Ascending aorta (tissue), 2 donors: ENCODE results near the gene NCKAP5. TPM values are rescaled to one million over a fixed set of nuclear protein-coding genes. Genes with fewer than 3 reads are reported as not detected.
"Not testable (repeated sequence)": the region's sequence is repeated elsewhere in the genome, so short reads cannot be mapped to it uniquely, and the experiment has no call there.

Experiments
- DNase-seq, 2 donors: peaks; one replicate each; pipeline ENCODE4 v3.0.0-alpha.2; 2019; ENCODE audit warnings: low spot score in 2 of 2
- H3K27ac ChIP-seq, 2 donors: fragments of 200-600 bp; sonication (generic); one replicate each; pipeline ENCODE4 v1.5.1; 2016 to 2017; ENCODE audit warnings: mild to moderate bottlenecking in 1 of 2
- H3K27me3 ChIP-seq: fragments of 200-600 bp; sonication (generic); one replicate; pipeline ENCODE4 v1.5.1; 2017
- H3K36me3 ChIP-seq, 2 donors: fragments of 200-600 bp; sonication (generic); one replicate each; pipeline ENCODE4 v1.5.1; 2016
- H3K4me1 ChIP-seq, 2 donors: fragments of 200-600 bp; sonication (generic); one replicate each; pipeline ENCODE4 v1.5.1; 2016 to 2017; ENCODE audit warnings: mild to moderate bottlenecking in 1 of 2
- H3K4me3 ChIP-seq, 2 donors: fragments of 200-600 bp; sonication (generic); one replicate each; pipeline ENCODE4 v1.5.1; 2016 to 2017; ENCODE audit warnings: mild to moderate bottlenecking in 1 of 2
- H3K9me3 ChIP-seq, 2 donors: fragments of 200-600 bp; sonication (generic); one replicate each; pipeline ENCODE4 v1.5.1; 2016
- CTCF ChIP-seq, 3 experiments: fragments of 200-600 bp in 2 of 3; fragments of 450-650 bp in 1 of 3; sonication (generic) in 2 of 3; IDR thresholded peaks; one replicate each; pipeline ENCODE4 v1.5.1; 2016 to 2019; ENCODE audit warnings: antibody characterized with exemption in 3 of 3, mild to moderate bottlenecking in 1 of 3, moderate library complexity in 1 of 3
- intact Hi-C: fragments of 100-400 bp; cut with DNase I; formaldehyde crosslinking; loops from one replicate; pipeline ENCODE4 v1.15.1; 2023
- total RNA-seq: library from RNA; depleted of rRNA; stranded (reverse); fragments of >200 nt; gene quantifications from one replicate; pipeline ENCODE4 v1.1.0, GENCODE V29; 2016

NCKAP5 gene
- total RNA-seq, 1 donor from 2014 or later: 0.75 TPM

- intact Hi-C loops: no loop called here
- no peaks in the 10 kb centered on the region for H3K9me3 ChIP-seq
- H3K4me1 ChIP-seq: no peaks in the 10 kb centered on the region
- TF ChIP-seq CTCF (IDR thresholded peaks at IDR 0.05): no peak
- H3K36me3 ChIP-seq: no peaks in the 10 kb centered on the region
- no peak overlapping the region for H3K27ac ChIP-seq
- H3K27me3 ChIP-seq: no peaks in the 10 kb centered on the region
- no peak for DNase-seq
- no peak overlapping the region for H3K4me3 ChIP-seq
Measured at GRCh38 chr2:133223226-133223625, 345.0 kb downstream of the NCKAP5 start.

GRCh38 chr2:133221398-133221797, 346.9 kb downstream of the NCKAP5 start:
- H3K4me1 ChIP-seq: no peaks in the 10 kb centered on the region
- no peaks in the 10 kb centered on the region for H3K27me3 ChIP-seq
- no peaks in the 10 kb centered on the region for H3K36me3 ChIP-seq
- H3K4me3 ChIP-seq: no peak overlapping the region
- H3K27ac ChIP-seq: no peak overlapping the region
- no peak for DNase-seq
- no peaks in the 10 kb centered on the region for H3K9me3 ChIP-seq
- intact Hi-C loops: no loop called here
- no peak for TF ChIP-seq CTCF (IDR thresholded peaks at IDR 0.05)

GRCh38 chr2:133218204-133218603, 350.1 kb downstream of the NCKAP5 start:
- Histone ChIP-seq H3K4me3 (no peak overlapping the region), H3K9me3 (no peaks in the 10 kb centered on the region), H3K27ac (no peak overlapping the region), H3K36me3 (no peaks in the 10 kb centered on the region), H3K4me1 (no peaks in the 10 kb centered on the region), H3K27me3 (no peaks in the 10 kb centered on the region)
- no peak for TF ChIP-seq CTCF (IDR thresholded peaks at IDR 0.05)
- DNase-seq: no peak
- intact Hi-C loops: no loop called here

GRCh38 chr2:133215477-133215876, 352.8 kb downstream of the NCKAP5 start:
- no peak for DNase-seq
- Histone ChIP-seq H3K4me3 (no peak overlapping the region), H3K36me3 (no peaks in the 10 kb centered on the region), H3K4me1 (no peaks in the 10 kb centered on the region), H3K27me3 (no peaks in the 10 kb centered on the region), H3K27ac (no peak overlapping the region), H3K9me3 (no peaks in the 10 kb centered on the region)
- intact Hi-C loops: no loop called here
- TF ChIP-seq CTCF (IDR thresholded peaks at IDR 0.05): no peak

- Histone ChIP-seq H3K4me3 (no peak overlapping the region), H3K4me1 (no peaks in the 10 kb centered on the region), H3K27ac (no peak overlapping the region), H3K36me3 (no peaks in the 10 kb centered on the region), H3K9me3 (no peaks in the 10 kb centered on the region), H3K27me3 (no peaks in the 10 kb centered on the region)
- TF ChIP-seq CTCF (IDR thresholded peaks at IDR 0.05): no peak
- DNase-seq: no peak
- intact Hi-C loops: no loop called here
Measured at GRCh38 chr2:133213651-133214050, 354.6 kb downstream of the NCKAP5 start.

GRCh38 chr2:133209325-133209724, 358.9 kb downstream of the NCKAP5 start:
- Histone ChIP-seq H3K4me1 (no peaks in the 10 kb centered on the region), H3K4me3 (no peak overlapping the region), H3K27ac (no peak overlapping the region), H3K9me3 (peaks cover 0 to 6% of the 10 kb centered on the region in 2 donors), H3K27me3 (no peaks in the 10 kb centered on the region), H3K36me3 (no peaks in the 10 kb centered on the region)
- intact Hi-C loops: no loop called here
- no peak for DNase-seq
- no peak for TF ChIP-seq CTCF (IDR thresholded peaks at IDR 0.05)

GRCh38 chr2:133206666-133207065, 361.6 kb downstream of the NCKAP5 start:
- H3K4me1 ChIP-seq, H3K4me3 ChIP-seq, DNase-seq, H3K36me3 ChIP-seq, H3K27ac ChIP-seq, intact Hi-C loops, H3K27me3 ChIP-seq, H3K9me3 ChIP-seq: not testable (repeated sequence)
